B cell (primary cell): ENCODE data around the gene PURB. TPM values are rescaled to one million over a fixed set of nuclear protein-coding genes. Genes with fewer than 3 reads are reported as not detected.
A peak's percentile ranks its signal among the peaks of the same experiment; 100 is the strongest.

ENCODE experiments used
- ATAC-seq: fragments of 200-7000 bp; cut with Tn5 transposase; one replicate; pipeline ENCODE4 v1.10.0; 2021; ENCODE audit warnings: low read depth, mild to moderate bottlenecking, moderate number of reproducible peaks, moderate library complexity
- CTCF ChIA-PET: fragments of 350-600 bp; sonication (Branson Sonifier 250); formaldehyde crosslinking; loops from one replicate; lab custom pipeline; 2021; ENCODE audit warnings: antibody characterized with exemption, inconsistent platforms; lab: Charles Lee
- POLR2A ChIA-PET: fragments of 350-600 bp; sonication (Branson Sonifier 250); formaldehyde crosslinking; loops from one replicate; lab custom pipeline; 2021; ENCODE audit warnings: antibody characterized with exemption; lab: Charles Lee
- DNase-seq: peaks from one replicate; pipeline ENCODE4 v3.0.0; 2013
- H2AFZ ChIP-seq: 2 replicates; pipeline ENCODE4 v1.6.1; 2012; ENCODE audit warnings: mild to moderate bottlenecking, low read depth, low read length; ENCODE audit not compliant: insufficient read depth, poor library complexity, severe bottlenecking
- H3K27ac ChIP-seq, 2 donors: 1 replicate in 1 of 2; 2 replicates in 1 of 2; pipeline ENCODE4 v1.5.1; 2012 to 2013; ENCODE audit warnings: low read length in 2 of 2, mild to moderate bottlenecking in 2 of 2, moderate library complexity in 1 of 2
- H3K27me3 ChIP-seq, 4 experiments: fragments of 200-600 bp in 1 of 4; sonication (generic) in 1 of 4; replicated peaks in 1 of 4; 1 replicate in 2 of 4; 2 replicates in 2 of 4; pipeline versions ENCODE4 v1.6.1 to v1.7.0; 2013 to 2016; ENCODE audit warnings: low read length in 3 of 4, mild to moderate bottlenecking in 2 of 4, mixed read lengths in 1 of 4, moderate library complexity in 1 of 4; ENCODE audit not compliant: insufficient read depth in 4 of 4, control insufficient read depth in 3 of 4; ENCODE audit errors: control extremely low read depth in 1 of 4
- H3K36me3 ChIP-seq, 2 experiments: replicated peaks in 1 of 2; 1 replicate in 1 of 2; 2 replicates in 1 of 2; pipeline versions ENCODE4 v1.6.1 to v1.7.1; 2013; ENCODE audit warnings: low read length in 1 of 2; ENCODE audit not compliant: insufficient read depth in 2 of 2, control insufficient read depth in 1 of 2; ENCODE audit errors: control extremely low read depth in 1 of 2, extremely low read depth in 1 of 2
- H3K4me1 ChIP-seq, 2 donors: fragments of 200-600 bp in 1 of 2; sonication (generic) in 1 of 2; 1 replicate in 1 of 2; 2 replicates in 1 of 2; pipeline versions ENCODE4 v1.5.1 to v1.6.1; 2013 to 2017; ENCODE audit warnings: low read length in 2 of 2; ENCODE audit not compliant: control insufficient read depth in 2 of 2, insufficient read depth in 2 of 2
- H3K4me2 ChIP-seq: replicated peaks from 2 replicates; pipeline ENCODE3; 2012; ENCODE audit warnings: mild to moderate bottlenecking, low read depth, low read length; ENCODE audit not compliant: poor library complexity, severe bottlenecking
- H3K4me3 ChIP-seq, 5 experiments: fragments of 200-600 bp in 1 of 5; sonication (generic) in 1 of 5; 1 replicate in 3 of 5; 2 replicates in 2 of 5; pipeline versions ENCODE4 v1.5.1 to v1.7.0; 2011 to 2016; ENCODE audit warnings: low read length in 4 of 5, mild to moderate bottlenecking in 4 of 5, low read depth in 2 of 5, control low read depth in 1 of 5, moderate library complexity in 1 of 5; ENCODE audit not compliant: insufficient read depth in 1 of 5; ENCODE audit errors: control extremely low read depth in 1 of 5, extremely low read depth in 1 of 5
- H3K79me2 ChIP-seq: fragments of 200-600 bp; sonication (generic); one replicate; pipeline ENCODE4 v1.6.0; 2016; ENCODE audit warnings: low read length; ENCODE audit not compliant: control insufficient read depth, insufficient read depth
- H3K9ac ChIP-seq: fragments of 200-600 bp; sonication (generic); 2 replicates; pipeline ENCODE4 v1.6.1; 2017; ENCODE audit warnings: mild to moderate bottlenecking, low read length, moderate library complexity
- H3K9me3 ChIP-seq, 3 donors: one replicate each; pipeline versions ENCODE4 v1.6.1 to v1.7.1; 2013; ENCODE audit warnings: low read length in 2 of 3; ENCODE audit not compliant: control insufficient read depth in 2 of 3, insufficient read depth in 1 of 3; ENCODE audit errors: control extremely low read depth in 1 of 3
- H4K20me1 ChIP-seq: 2 replicates; pipeline ENCODE4 v1.6.0; 2012; ENCODE audit warnings: mild to moderate bottlenecking, low read length; ENCODE audit not compliant: insufficient read depth, control insufficient read depth, poor library complexity, severe bottlenecking
- H3K27ac Mint-ChIP-seq: one replicate; pipeline ENCODE4 v1.8.0; 2021; ENCODE audit warnings: mixed read lengths
- H3K27me3 Mint-ChIP-seq: one replicate; pipeline ENCODE4 v1.8.0; 2021; ENCODE audit warnings: mixed read lengths
- H3K4me1 Mint-ChIP-seq: one replicate; pipeline ENCODE4 v1.8.0; 2021; ENCODE audit warnings: mixed read lengths
- H3K4me3 Mint-ChIP-seq: one replicate; pipeline ENCODE4 v1.8.0; 2021; ENCODE audit warnings: mixed read lengths
- H3K9me3 Mint-ChIP-seq: one replicate; pipeline ENCODE4 v1.8.0; 2022; ENCODE audit warnings: mixed read lengths; ENCODE audit not compliant: insufficient read depth
- EZH2 ChIP-seq: IDR thresholded peaks from 2 replicates; pipeline ENCODE4 v1.6.1; 2012; ENCODE audit warnings: borderline replicate concordance, low read depth, mild to moderate bottlenecking, moderate library complexity, low read length; ENCODE audit not compliant: insufficient read depth, poor library complexity, severe bottlenecking
- WGBS: methylation state at CpG from one replicate; pipeline ENCODE4 v1.1.5; 2013; ENCODE audit warnings: missing lambda C conversion rate; ENCODE audit not compliant: insufficient coverage; 5-methylcytosine and 5-hydroxymethylcytosine counted together
- intact Hi-C: fragments of 100-400 bp; cut with micrococcal nuclease; formaldehyde crosslinking; loops from one replicate; pipeline ENCODE4 v1.10.0; 2022
- polyA plus RNA-seq: library from polyadenylated mRNA; depleted of rRNA; stranded (reverse); fragments of >200 nt; gene quantifications from 2 replicates; pipeline ENCODE4 v1.2.3, GENCODE V29; 2012
- total RNA-seq, 2 donors: library from RNA; stranded (reverse); fragments of 120-200 nt in 1 of 2; gene quantifications; 1 replicate in 1 of 2; 2 replicates in 1 of 2; pipeline versions ENCODE4 v1.2.3 to v1.2.4, GENCODE V29; 2013 to 2022
- TF ChIP-seq, protein P1 (sequence below): fragments of 200-600 bp; IDR thresholded peaks from one replicate; pipeline ENCODE4 v1.8.0; 2022; ENCODE audit warnings: antibody characterized with exemption, mild to moderate bottlenecking

Gene PURB
- total and polyA plus RNA-seq, 2 donors (not counting 1 experiment from before 2014, with no cell fraction given): 6.4 to 28.6 TPM

DNA sequence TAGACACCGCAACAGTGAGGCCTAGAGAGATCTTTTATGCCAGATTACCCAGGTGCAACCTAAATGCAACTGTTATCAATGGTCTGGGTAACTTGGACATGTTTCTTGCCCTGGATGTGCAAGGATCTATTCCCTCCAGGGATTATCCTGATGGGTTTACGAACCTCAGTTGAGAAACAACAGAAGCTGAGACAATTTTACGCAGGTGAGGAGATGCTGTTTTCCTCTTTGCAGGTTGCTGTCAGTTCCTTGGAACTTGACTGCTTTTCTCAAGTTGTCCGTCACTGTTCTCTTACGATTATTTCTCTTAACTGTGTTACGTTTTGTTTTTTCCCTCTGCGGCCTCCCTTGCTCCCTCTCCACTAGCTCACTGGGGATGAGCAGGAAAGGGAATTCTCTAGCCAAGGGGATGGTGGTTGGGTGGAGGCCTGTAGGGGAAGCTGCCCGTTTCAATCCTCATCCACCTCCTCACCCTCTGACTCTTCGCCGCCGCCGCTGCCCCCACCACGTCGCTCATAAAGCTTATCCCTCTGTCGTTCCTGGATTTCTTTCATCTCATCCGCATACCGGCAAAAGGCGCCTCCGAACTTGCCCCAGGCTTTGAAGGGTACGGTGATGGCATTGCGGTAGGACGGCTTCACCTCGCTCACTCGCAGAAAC is 1.2 kb downstream of the PURB start:
- intact Hi-C loops: loop anchor here (2.0 kb wide), 3 partner anchors 27 to 957 kb away; partner anchors contain the start of genes MYO1G and UBE2D4
- POLR2A ChIA-PET: interaction anchor here (0.6 to 2.5 kb wide), 3 partner anchors 116 to 1015 kb away, joined by 8 to 14 read pairs (median 10); partner anchors contain the start of genes CCM2, MRPS24 and OGDH
- H3K9ac ChIP-seq: peak overlapping the region; percentile 67

More for the DNA sequence above, 1.2 kb downstream of the PURB start:
- no peaks in the 10 kb centered on the region for H3K27me3 Mint-ChIP-seq
- H3K4me3 ChIP-seq: peak overlapping the region; percentile 6 to 68 (median 55)
- peaks cover 4% of the 10 kb centered on the region for H4K20me1 ChIP-seq
- H3K4me2 ChIP-seq: peak overlapping the region; percentile 83
- peak overlapping the region; percentile 100 for H3K27ac Mint-ChIP-seq
- peaks cover 49 to 54% of the 10 kb centered on the region in 2 donors for H3K4me1 ChIP-seq
- peaks cover 0 to 9% (median 8%) of the 10 kb centered on the region in 3 donors for H3K9me3 ChIP-seq
- H3K36me3 ChIP-seq: peaks cover 0 to 3% of the 10 kb centered on the region in 2 experiments
- H3K27ac ChIP-seq: peak overlapping the region; percentile 13 to 91
- H3K9me3 Mint-ChIP-seq: no peaks in the 10 kb centered on the region
- peaks cover 41% of the 10 kb centered on the region for H3K79me2 ChIP-seq
- ATAC-seq (no peak), DNase-seq (no peak)
- no peaks in the 10 kb centered on the region for H3K27me3 ChIP-seq
- 28% methylated on average over 12 of the region's 24 CpGs for WGBS
- TF ChIP-seq, protein P1, sequence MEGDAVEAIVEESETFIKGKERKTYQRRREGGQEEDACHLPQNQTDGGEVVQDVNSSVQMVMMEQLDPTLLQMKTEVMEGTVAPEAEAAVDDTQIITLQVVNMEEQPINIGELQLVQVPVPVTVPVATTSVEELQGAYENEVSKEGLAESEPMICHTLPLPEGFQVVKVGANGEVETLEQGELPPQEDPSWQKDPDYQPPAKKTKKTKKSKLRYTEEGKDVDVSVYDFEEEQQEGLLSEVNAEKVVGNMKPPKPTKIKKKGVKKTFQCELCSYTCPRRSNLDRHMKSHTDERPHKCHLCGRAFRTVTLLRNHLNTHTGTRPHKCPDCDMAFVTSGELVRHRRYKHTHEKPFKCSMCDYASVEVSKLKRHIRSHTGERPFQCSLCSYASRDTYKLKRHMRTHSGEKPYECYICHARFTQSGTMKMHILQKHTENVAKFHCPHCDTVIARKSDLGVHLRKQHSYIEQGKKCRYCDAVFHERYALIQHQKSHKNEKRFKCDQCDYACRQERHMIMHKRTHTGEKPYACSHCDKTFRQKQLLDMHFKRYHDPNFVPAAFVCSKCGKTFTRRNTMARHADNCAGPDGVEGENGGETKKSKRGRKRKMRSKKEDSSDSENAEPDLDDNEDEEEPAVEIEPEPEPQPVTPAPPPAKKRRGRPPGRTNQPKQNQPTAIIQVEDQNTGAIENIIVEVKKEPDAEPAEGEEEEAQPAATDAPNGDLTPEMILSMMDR: no peak
- TF ChIP-seq EZH2: no peak
- H2AFZ ChIP-seq: peak overlapping the region; percentile 70
- H3K4me3 Mint-ChIP-seq: peak overlapping the region; percentile 96
- H3K4me1 Mint-ChIP-seq: peaks cover 60% of the 10 kb centered on the region
- CTCF ChIA-PET: interaction anchor here (0.6 to 2.6 kb wide), 7 partner anchors 27 to 254 kb away, joined by 3 to 11 read pairs (median 4); no protein-coding TSS in a partner anchor
